ENCODE data around the gene KIAA1586.

Gene KIAA1586

DNA sequence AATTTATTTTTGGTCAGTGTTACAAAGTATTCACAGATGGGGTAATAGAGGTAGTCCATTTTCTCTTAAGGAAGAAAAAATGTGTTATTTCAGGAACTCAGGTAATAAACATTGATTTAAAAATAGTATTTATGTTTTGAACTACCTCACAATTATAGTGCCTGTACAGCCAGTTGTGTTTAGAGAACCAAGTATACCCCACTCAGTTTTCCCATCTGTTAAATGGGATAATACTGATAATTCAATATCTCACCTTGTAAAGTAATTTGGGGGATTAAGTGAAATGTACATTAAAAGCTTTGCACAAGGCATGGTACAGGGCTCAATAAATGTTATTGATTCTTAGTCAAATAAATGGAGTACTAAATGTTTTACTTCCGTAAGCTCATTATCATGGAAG lies 48.2 kb downstream of the KIAA1586 start:
- H3K27ac ChIP-seq, result no peak overlapping the region
- TF ChIP-seq, protein P1, sequence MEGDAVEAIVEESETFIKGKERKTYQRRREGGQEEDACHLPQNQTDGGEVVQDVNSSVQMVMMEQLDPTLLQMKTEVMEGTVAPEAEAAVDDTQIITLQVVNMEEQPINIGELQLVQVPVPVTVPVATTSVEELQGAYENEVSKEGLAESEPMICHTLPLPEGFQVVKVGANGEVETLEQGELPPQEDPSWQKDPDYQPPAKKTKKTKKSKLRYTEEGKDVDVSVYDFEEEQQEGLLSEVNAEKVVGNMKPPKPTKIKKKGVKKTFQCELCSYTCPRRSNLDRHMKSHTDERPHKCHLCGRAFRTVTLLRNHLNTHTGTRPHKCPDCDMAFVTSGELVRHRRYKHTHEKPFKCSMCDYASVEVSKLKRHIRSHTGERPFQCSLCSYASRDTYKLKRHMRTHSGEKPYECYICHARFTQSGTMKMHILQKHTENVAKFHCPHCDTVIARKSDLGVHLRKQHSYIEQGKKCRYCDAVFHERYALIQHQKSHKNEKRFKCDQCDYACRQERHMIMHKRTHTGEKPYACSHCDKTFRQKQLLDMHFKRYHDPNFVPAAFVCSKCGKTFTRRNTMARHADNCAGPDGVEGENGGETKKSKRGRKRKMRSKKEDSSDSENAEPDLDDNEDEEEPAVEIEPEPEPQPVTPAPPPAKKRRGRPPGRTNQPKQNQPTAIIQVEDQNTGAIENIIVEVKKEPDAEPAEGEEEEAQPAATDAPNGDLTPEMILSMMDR (conservative IDR thresholded peaks at IDR 0.05), result no peak

DNA sequence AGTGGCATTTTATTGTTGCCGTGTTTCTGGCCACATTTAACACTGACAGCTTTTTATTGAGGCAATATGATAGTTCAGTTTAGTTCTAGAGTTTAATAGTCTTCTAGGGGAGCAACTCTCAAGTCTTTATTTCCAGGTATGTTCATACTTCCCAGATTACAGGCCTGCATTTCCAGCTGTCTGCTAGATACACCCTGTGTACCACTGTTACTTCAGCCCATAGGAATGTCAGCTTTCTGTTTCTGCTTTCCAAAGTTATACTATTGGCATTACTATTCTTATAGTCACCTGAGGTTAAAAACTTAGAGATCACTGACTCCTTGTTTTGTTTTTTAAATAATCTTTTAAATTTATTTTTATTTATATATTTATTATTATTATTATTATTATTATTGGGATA lies 51.1 kb downstream of the KIAA1586 start:
- TF ChIP-seq, protein P1 (conservative IDR thresholded peaks at IDR 0.05), result no peak
- no peak overlapping the region for H3K27ac ChIP-seq

DNA sequence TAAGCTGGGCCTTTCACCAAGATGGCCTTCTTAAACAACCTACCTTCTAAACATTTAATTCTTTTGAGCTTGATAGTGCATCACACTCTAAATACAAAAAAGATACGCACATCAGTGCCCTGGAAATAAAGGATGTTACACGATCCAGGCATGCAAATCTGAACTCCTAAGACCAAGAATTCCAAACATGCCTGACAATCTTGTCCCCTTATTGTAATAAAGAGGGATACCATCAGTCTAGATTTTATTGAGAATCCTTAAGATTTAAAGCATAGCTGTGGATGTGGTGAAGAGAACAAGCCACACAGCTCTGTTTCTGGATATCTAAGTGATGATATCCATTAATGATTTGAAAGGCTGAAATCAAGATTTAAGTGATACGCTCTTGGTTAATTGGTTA lies 56.5 kb downstream of the KIAA1586 start:
- TF ChIP-seq, protein P1 (conservative IDR thresholded peaks at IDR 0.05), result no peak
- no peak overlapping the region for H3K27ac ChIP-seq

DNA sequence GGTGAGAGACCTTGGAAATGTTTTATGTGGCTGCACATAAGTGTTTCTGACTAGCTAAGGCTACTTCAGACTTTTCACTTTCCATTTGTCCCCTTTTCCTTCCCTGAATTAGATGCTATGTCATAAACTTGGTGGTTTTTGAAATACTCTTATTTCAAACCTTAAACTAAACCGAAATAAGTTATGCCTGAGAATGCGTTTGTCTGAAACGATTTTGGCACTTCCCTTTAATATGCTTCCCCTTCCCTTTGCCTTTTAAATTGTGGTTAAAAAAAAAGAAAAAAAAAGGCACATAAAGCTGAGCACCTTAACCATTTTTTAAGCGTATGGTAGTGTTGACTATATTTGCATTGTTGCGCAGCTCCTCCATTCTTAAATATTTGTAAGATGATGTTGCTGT lies 57.8 kb downstream of the KIAA1586 start:
- H3K27ac ChIP-seq, result no peak overlapping the region
- TF ChIP-seq, protein P1 (conservative IDR thresholded peaks at IDR 0.05), result no peak
